ENCODE measurements around the gene OPN5.
A peak's percentile ranks its signal among the peaks of the same experiment; 100 is the strongest.

OPN5 gene

DNA sequence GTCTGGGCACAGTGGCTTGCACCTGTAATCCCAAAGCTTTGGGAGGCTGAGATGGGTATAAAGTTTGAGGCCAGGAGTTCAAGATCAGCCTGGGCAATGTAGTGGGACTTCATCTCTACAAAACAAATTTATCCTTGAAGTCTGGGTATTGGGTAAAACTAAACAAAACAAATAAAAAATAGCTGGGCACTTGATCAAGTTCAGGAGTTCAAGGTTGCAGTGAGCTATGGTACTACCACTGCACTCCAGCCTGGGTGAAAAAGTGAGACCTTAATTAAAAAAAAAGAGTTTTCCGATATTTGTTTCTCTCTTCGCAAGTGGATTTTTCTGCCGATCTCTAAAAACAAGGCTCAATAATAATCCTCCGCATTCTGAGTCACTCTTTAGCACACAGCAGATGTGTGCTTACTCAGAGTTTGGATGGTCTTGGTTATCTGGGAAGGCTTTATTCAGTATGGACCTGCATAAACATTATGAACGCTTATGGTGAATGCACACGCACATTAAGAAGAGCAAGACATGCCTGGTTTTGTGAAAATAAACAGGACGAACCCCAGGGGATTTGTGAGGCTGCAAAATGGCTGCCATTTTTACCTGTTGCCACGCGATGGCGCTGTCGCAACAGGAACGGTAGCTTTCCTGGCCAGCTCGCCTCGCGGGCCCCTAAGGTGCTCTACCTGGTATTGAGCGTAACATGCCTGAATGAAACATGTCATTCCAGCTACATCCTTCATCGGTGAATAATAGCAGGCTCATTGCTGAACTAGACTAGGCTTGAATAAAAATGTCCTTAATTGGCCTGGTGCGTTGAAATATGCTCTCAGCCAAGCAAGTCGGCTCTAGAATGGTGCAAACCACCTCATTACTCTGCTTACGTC is 6.0 kb downstream of the OPN5 start:
- peak; percentile 60 for DNase-seq (ENCODE audit: low spot score)

DNA sequence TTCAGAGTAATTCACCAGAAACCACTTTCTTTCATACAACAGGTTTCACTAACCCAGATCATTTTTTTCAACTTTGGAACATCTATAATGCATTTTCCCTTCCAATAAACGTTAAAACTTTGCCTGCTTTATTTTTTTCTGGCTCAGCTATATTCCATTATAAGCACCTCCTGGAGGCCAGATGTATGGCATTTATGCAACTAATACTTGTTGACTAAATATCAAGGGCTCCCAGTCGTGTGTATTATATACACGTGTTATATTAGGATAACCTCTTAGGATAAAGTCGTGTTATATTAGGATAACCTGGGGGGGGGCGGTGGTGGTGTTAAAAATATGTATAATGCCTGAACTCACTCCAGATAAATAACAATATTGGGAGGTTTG is 6.7 kb downstream of the OPN5 start:
- DNase-seq (ENCODE audit: low spot score): no peak

DNA sequence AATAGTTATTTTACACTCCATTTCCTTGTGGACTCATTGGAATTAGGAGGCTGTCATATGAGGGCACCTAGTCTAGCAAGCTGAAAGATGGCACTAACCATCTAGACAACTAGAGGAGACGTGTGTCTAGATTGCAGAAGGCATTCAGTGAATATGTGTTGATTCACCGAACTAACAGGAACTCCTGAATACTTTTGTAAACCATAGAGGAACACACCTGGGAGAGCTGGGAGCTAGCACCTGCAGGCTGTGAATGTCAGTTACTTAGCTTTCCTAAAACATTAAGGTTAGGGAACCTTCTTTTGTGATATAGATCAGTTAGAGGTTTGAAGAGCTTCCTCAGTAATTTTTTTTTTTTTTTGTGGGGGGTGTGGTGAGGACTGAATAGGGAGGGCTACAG is 7.7 kb downstream of the OPN5 start:
- no peak for DNase-seq (ENCODE audit: low spot score)

DNA sequence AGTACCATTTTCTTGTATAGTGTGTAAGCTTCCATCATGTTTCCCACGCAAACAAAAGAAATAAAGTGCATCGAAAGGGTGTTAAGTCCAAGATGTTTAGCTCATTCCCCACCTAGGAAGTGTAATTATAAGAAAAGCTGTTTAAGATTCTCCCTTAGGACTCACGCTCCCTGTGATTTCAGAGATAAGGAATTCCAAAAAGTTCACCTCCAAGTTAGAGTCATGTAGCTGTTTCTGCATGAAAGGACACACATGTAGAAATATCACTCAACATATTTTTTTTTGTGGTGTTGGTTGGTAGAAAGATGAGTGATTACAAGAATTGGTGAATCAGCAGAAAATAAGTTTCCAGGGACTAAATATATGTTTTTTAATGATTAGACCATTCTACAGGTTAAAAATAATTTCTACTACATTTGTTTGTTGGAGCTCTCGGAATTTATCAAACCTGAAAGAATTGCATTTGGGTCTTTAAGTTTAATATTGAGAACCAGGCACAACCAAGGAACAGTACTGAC is 10.4 kb downstream of the OPN5 start:
- DNase-seq (ENCODE audit: low spot score): no peak

DNA sequence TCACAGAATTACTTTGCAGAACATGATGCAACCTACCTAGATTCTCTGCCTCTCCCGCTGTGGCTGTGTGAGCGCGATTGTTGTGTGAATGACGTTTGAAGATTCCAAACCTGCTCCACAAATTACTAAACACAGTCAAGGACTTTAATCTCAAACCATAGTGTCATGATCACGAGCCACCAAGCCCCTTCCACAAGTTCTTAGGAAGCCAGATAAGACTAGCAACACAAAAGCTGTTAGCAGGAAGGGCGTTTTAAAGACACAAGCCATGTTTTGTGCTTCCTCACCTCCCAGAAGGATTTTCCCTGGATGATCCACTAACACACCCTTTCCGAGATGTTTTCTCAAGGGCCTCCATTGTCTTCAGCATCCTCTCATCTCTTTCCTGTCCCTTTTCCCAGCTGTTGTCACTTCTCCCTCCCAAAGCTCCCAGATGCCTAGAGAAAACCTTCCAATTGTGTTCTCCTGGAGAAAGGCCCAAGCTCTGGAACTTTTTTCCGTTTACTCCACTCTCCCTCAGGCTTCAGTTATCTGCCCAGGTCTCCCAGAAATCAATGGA is 12.8 kb downstream of the OPN5 start:
- DNase-seq (ENCODE audit: low spot score): no peak

DNA sequence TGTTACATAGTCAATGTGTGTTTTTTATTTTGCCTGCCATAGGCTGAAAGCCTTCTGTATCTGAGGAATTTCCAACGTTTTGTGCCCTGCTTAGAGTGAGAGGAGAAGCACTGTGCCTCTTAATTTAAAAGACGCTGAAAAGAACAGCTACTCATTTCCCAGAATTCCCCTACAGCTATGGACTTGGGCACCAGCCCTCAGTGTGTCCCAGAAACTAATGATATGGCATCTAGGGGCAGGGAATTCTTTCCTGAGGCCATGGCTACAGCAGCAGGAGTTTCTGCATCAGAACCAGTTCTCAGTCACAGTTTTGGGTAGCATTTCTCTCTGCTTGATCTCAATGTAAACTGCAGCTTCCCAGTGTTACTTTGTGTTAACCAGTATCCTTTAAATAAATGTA is 20.2 kb downstream of the OPN5 start:
- DNase-seq (ENCODE audit: low spot score): no peak

DNA sequence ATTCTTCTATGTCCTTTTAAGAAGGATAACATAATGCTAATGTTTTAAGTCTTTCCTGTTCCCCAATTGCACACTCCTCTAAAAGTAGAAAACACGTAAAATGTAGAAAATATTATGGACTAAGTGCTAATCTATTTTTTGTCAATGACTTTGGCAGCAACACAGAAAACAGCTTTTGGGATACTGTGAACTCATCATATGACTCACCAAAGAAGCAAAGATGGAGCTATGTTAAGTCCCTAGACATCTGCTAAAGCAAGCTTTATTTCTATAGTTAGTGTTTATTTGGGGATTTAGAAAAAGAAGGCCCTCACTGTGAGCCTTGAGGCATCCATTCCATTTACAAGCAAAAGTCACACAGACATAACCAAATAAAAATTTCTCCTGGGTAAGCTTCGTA is 23.0 kb downstream of the OPN5 start:
- DNase-seq (ENCODE audit: low spot score): no peak

DNA sequence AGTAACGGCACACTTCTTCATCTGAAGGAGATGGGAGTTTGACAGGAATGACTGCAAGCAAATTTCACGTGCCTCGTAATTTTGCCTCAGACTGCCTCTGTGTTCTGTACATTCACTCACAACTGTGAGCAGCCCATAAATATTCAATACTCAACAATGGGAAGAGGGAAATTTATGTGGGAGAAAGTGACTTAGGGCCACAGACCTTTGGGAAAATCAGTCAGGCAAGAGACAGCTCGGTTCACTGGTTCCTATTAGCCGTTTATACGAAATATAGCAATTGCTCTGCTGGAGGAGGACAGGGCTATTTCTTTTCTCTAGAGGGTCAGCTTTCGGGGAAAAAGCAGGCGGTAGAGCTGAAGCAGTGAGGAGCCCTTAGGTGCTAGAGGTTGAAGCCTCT is 28.0 kb downstream of the OPN5 start:
- no peak for DNase-seq (ENCODE audit: low spot score)

DNA sequence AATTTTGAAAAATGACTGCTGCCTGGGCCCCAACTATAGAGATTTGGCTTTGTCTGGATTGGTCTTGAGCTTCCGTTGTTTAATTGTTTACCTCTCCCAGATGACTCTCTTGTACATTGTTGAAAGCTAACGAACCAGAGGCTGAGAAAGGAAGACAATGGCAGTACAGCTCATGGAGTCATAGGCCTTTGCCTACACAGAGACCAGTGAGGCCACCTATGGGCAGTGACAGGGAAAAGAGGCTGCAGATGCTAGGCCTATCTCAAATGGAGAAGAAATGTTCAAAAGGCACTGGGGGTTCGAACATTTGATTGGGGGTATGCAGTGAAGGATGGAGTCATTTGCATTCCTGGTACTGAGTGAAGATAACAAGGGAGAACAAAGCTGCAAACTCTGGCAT is 29.1 kb downstream of the OPN5 start:
- DNase-seq (ENCODE audit: low spot score): no peak

DNA sequence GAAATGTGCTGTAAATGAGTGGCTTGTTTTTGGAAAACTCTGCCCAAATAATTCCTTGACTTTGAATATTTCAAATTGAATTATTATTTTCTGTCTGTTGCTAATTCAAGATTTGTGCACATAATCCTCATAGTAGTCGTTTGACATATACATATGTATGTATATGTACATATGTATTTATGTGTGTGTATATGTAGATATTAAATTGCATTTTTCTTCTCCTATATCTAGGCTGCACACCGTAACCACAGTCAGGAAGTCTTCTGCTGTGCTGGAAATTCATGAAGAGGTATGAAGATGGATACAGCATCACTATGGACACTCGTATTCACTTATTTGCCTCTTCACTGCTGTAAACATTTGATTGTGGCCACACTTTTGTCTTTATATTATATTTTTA is 29.6 kb downstream of the OPN5 start:
- no peak for DNase-seq (ENCODE audit: low spot score)

DNA sequence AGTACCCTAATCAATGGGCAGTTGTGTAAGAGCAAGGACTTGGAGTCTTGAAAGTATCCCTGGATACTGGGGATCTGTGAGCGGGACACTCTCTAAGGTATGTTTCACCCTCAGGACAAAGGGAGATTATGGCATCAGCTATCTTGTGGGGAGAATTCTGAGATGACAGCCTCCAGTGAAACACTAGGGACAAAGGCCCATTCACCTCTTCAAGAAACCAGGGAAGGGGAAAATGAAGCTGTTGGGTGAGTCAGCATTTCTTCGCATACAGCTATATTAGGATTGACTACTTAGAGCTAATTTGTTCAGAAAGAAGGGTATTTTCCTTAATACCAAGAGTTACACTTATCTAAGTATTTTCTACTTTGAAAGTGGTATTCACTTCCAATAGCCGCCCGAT is 35.9 kb downstream of the OPN5 start:
- DNase-seq (ENCODE audit: low spot score): no peak

DNA sequence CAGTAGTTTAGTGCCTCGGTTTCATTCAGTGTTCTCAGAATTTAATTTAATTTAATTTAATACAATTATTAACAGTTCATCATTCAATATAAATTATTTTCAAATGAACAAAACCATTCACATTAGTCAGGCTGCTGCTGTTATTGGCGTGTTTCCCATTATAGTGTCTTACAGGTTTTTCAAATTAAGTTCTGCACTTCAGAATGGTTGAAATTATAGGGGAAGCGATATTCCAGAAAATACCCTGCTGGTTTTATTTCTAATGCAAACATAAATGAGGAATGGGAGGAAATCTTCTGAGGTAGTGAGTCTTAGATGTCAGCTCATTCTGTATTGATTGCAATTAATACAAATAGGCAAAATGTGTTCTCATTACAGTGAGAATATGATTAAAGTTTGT is 37.6 kb downstream of the OPN5 start:
- DNase-seq (ENCODE audit: low spot score): no peak

DNA sequence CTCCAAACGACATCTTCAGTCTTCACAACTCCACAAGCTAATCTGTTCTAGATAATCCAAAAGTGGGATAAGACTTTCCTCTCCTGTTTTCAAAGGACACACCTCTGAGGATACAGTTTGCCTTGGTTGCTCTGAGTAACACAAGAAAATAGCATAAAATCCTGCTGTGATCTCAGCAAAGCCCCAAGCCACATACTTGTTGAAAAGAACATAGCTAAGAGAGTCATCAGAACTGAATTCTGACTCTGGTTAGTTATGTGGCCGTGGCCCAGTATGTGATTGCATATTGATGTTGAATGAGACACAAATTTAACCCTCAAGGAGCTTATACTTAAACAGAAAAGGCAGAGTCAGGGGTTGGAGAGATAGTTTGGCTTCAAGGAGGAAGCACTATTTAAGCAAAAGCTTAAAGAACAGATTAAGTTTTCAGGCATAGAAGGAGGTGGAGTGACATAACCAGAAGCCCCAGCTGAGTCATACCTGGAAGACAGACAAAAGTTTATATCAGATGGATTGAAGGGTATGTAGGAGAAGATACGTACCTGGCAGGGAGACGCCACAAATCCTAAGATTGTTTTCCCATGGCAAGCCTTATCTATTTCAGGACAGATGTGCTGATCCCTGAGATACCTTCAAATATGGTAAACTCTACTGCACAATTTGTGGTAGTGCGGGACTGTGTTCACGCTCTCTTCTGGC is 41.2 kb downstream of the OPN5 start:
- no peak for DNase-seq (ENCODE audit: low spot score)

DNA sequence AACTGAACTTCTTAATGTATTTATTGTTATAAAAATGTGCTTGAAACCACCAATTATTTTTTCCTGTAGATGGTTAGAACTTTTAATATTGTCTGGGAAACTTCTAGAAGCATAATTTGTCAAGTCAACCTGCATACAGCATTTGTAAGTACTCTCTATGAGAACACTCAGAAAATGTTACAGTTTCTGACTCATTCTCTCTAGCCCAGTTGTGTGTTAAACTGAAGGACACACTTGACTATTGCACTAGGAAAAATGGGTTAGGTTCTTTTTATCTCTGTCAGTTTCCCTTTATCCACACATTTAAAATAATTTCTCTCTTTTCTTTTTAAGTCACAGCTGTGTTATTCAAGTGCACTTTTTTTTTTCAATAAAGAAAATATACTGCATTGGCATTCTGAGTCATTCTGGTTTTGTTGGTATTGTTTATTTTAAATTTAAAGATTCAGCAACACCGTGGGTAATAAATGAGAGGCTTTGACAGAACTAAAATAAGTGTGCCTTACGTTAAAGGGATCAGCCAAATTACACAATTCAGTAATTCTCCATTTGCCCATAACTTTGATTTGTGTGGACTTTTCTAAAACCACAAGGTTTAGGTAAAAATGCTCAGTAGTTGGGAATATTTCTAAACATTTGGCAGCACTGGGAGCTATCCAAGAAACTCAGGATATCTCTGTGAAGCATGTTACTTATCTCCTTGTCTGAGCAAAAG is 50.7 kb downstream of the OPN5 start:
- no peak for DNase-seq (ENCODE audit: low spot score)

DNA sequence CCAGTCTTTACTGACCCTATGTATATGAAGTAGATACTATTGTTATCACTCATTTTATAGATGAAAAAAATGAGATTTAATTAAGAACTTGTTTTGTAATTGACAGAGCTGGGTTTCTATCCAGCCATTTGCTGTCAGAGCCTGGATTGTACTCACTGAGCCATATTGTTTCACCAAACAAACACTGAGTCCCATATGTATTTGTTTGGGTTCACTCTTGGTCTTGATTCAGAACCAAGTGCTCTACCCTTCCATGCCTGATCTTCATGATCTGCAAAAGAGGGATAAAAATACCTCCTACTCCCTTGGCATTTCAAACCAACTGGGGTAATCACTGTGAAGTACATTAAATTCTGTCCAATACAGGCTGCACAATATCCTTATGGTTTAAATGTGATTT is 52.4 kb downstream of the OPN5 start:
- no peak for DNase-seq (ENCODE audit: low spot score)

DNA sequence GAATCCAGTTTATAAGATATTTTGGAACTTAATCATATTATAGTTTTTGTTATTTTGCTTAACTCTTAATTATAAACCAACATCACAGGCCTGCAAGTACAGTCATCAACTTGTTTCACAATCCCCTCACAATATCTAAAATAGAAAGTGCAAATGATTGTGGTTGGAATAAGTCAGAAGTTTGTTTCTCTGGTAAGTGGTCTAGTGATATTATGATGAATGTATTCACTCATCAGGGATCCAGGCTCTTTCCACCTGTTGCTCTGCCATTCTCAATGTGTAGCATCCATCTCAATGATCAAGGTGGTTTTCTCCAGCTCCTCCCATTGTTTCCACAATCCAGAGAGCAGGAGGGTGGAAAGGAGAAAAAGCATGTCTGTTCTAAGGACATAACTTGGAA is 54.2 kb downstream of the OPN5 start:
- DNase-seq (ENCODE audit: low spot score): no peak

DNA sequence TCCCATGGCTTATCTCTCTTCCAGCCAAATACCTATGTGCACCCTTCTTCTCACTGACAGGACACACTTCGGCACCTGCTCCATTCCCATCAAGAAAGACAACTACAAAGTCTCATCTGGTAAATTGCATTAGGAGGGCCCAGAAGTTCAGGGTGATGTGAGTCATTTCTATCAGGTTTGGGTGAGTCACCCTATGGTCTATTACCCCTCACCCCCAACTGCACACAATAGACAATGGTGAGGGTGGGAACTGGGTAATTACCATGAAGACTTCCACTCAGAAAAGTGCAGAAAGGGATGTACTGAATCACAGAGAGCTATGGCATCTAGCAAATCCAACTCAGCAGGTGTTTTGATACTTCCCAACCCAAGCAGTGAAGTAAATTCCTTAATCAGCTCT is 54.8 kb downstream of the OPN5 start:
- DNase-seq (ENCODE audit: low spot score): no peak

DNA sequence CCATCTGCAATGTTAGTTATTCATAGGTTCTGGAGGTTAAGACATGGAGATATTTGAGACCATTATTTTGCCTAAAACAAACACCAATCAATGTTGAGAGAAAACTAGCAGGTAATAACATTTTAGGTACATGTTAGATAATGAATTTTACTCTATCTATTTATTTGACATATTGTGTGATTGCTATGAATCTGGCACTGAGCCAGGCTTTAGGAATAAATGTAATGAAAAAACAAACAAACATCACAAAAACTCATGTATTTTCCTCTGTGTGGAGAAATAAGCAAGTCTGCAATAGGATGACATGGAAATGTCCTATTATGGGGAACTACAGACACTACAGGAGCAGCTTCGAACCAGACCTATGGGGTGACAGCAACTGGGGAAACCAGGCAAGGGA is 57.8 kb downstream of the OPN5 start:
- no peak for DNase-seq (ENCODE audit: low spot score)

DNA sequence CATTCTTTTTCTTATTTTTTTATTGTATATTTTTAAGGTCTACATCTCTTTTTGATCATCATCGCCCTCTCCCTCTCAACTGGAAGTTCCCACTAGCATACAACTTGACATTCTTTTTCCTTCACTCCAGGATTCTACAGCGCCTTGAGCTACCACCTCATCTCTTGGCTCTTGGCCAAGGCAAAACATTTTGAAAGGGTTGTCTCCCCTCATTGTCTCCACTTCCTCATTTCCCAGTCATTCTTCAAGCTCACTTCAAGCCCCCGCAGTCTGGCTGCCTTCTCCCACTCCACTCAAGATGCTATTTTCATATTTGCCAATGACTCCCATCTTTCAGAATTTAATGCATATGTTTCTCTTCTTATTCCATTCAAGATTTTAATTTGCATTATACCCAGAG is 63.0 kb downstream of the OPN5 start:
- DNase-seq (ENCODE audit: low spot score): no peak

DNA sequence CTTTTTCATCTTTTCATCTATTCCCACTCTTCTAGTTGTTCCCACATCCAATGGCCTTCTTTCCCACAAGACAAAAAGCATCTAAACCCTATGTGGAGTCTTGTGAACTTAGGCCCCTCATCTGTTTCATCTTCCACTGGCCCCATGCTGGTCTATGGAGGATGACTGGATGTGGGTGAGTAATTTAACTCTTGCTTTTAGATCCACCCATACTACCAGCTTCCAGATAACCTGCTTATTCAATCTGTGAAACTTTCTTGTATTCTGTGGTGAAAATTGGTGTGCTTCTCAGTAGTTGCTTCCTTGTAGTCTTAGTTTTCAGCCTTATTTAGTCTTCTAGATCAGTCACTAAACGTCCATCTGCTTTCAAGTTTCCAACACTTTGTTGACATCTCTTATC is 64.9 kb downstream of the OPN5 start:
- DNase-seq (ENCODE audit: low spot score): no peak

DNA sequence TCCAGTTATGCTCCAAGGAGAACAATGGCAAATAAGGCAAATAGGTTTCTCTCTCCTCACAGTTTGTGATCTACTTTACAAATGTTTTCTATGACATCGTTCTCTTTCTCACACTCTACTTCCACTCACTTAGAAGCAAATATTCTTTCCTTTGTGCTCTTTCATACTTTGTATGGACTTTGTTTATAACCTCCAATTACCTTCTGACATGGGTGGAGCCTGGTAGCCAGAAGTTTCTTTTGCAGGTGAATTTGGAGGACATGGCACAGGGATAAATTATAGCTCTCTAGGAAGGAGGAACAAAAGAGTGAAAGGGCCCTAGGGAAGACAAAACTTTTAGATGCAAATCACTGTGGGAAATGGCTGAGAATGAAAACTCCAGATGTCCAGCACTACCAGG is 69.3 kb downstream of the OPN5 start:
- no peak for DNase-seq (ENCODE audit: low spot score)

DNA sequence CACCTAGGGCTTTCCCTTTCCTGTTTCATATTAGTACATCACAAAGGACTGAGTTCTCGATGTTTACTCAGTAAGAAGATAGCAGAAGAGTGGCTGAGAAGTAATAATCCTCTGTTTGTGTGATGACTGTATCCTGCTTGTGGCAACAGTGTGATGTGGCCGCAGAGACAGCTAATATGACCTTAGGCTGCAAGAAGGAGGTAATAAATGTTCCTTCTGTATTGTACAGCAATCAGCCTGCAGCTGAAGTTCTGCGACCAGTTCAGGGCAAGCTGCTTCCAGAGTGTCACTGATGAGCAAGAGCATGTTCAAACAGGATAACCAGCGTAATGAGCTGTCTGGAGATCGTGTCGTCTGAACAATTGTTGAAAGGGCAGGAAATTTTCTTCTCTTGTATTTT is 70.9 kb downstream of the OPN5 start:
- DNase-seq (ENCODE audit: low spot score): no peak

Measured in SK-N-DZ (cell line).